T-helper 1 cell treated with Interleukin-12 subunit alpha and Interleukin-12 subunit beta and Interleukin-4 antibody, amounts not matched to agents 30 ng/mL and 1 ng/mL, for 36 hours (primary cell): ENCODE data around the gene TTLL11. TPM values are rescaled to one million over a fixed set of nuclear protein-coding genes. Genes with fewer than 3 reads are reported as not detected.

Source experiments
- intact Hi-C: fragments of 100-400 bp; cut with micrococcal nuclease; formaldehyde crosslinking; loops from one replicate; pipeline ENCODE4 v1.15.1; 2024
- total RNA-seq: library from RNA; stranded (reverse); gene quantifications from 2 replicates; pipeline ENCODE4 v1.2.3, GENCODE V29; 2022

The TTLL11 gene
- total RNA-seq, 1 donor from 2014 or later = 2.8 TPM

GRCh38 chr9:122053567-122054350, 39.3 kb downstream of the TTLL11 start:
- intact Hi-C loops = no loop called here

- intact Hi-C loops = no loop called here
Measured at GRCh38 chr9:122053064-122053463, 40.0 kb downstream of the TTLL11 start.

GRCh38 chr9:122051351-122052321, 41.5 kb downstream of the TTLL11 start:
- intact Hi-C loops = no loop called here

- intact Hi-C loops = no loop called here
Measured at GRCh38 chr9:122050167-122050566, 42.9 kb downstream of the TTLL11 start.

GRCh38 chr9:122042056-122042455, 51.1 kb downstream of the TTLL11 start:
- intact Hi-C loops = no loop called here

GRCh38 chr9:122040561-122041242, 52.4 kb downstream of the TTLL11 start:
- intact Hi-C loops = no loop called here

- intact Hi-C loops = no loop called here
Measured at GRCh38 chr9:122039234-122039633, 53.9 kb downstream of the TTLL11 start.

GRCh38 chr9:122036988-122037387, 56.1 kb downstream of the TTLL11 start:
- intact Hi-C loops = no loop called here

- intact Hi-C loops = no loop called here
Measured at GRCh38 chr9:122036408-122036807, 56.7 kb downstream of the TTLL11 start.

- intact Hi-C loops = no loop called here
Measured at GRCh38 chr9:122033775-122034373, 59.2 kb downstream of the TTLL11 start.

- intact Hi-C loops = no loop called here
Measured at GRCh38 chr9:122032346-122032745, 60.8 kb downstream of the TTLL11 start.

GRCh38 chr9:122031776-122032175, 61.3 kb downstream of the TTLL11 start:
- intact Hi-C loops = no loop called here

- intact Hi-C loops = no loop called here
Measured at GRCh38 chr9:122031157-122031556, 62.0 kb downstream of the TTLL11 start.

- intact Hi-C loops = no loop called here
Measured at GRCh38 chr9:122030357-122030756, 62.8 kb downstream of the TTLL11 start.

- intact Hi-C loops = no loop called here
Measured at GRCh38 chr9:122029898-122030297, 63.2 kb downstream of the TTLL11 start.

- intact Hi-C loops = no loop called here
Measured at GRCh38 chr9:122028089-122028488, 65.0 kb downstream of the TTLL11 start.

GRCh38 chr9:122020398-122020797, 72.7 kb downstream of the TTLL11 start:
- intact Hi-C loops = no loop called here

- intact Hi-C loops = no loop called here
Measured at GRCh38 chr9:122016744-122017143, 76.4 kb downstream of the TTLL11 start.

GRCh38 chr9:122016309-122016708, 76.8 kb downstream of the TTLL11 start:
- intact Hi-C loops = no loop called here

- intact Hi-C loops = no loop called here
Measured at GRCh38 chr9:122015170-122015821, 77.8 kb downstream of the TTLL11 start.
